GM13977 (cell line): Measurements from ENCODE around the gene CLMP.

Experiments used
- DNase-seq: peaks from one replicate; pipeline ENCODE4 v3.0.0; 2012; ENCODE audit warnings: low spot score
- in situ Hi-C: fragments of 300-500 bp; cut with MboI; formaldehyde crosslinking; loops from one replicate; pipeline ENCODE4 v1.12.0; 2022; ENCODE audit warnings: low sequenced_read_pairs, low pct_unique_long_range_greater_than_20kb, mixed read lengths, inconsistent platforms; ENCODE audit not compliant: unreplicated experiment
- TF ChIP-seq, protein P1 (sequence below): IDR thresholded peaks from 2 replicates; pipeline ENCODE4 v1.5.1; 2012; ENCODE audit warnings: mild to moderate bottlenecking, control low read depth; ENCODE audit not compliant: insufficient read depth; ENCODE audit errors: extremely low read depth, missing control alignments

CLMP gene

DNA sequence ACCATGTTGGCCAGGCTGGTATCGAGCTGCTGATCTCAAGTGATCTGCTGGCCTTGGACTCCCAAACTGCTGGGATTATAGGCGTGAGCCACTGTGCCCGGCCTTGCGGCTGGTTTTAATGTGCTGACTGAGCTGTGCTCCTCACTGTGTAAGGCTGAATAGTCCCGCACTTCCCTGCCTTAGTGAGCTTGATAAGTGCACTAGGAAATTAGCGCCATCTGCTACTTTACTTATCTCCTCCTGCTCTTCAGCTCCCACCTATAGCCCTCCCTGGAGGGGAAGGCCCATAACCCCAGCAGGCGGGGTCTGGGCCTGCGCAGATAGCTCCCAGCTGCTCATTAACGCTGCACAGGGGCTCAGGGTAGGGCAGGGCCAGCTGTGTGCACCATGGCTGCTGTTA is 49.4 kb downstream of the CLMP start:
- in situ Hi-C loops: no loop called here
- no peak for DNase-seq
- TF ChIP-seq, protein P1, sequence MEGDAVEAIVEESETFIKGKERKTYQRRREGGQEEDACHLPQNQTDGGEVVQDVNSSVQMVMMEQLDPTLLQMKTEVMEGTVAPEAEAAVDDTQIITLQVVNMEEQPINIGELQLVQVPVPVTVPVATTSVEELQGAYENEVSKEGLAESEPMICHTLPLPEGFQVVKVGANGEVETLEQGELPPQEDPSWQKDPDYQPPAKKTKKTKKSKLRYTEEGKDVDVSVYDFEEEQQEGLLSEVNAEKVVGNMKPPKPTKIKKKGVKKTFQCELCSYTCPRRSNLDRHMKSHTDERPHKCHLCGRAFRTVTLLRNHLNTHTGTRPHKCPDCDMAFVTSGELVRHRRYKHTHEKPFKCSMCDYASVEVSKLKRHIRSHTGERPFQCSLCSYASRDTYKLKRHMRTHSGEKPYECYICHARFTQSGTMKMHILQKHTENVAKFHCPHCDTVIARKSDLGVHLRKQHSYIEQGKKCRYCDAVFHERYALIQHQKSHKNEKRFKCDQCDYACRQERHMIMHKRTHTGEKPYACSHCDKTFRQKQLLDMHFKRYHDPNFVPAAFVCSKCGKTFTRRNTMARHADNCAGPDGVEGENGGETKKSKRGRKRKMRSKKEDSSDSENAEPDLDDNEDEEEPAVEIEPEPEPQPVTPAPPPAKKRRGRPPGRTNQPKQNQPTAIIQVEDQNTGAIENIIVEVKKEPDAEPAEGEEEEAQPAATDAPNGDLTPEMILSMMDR: no peak

DNA sequence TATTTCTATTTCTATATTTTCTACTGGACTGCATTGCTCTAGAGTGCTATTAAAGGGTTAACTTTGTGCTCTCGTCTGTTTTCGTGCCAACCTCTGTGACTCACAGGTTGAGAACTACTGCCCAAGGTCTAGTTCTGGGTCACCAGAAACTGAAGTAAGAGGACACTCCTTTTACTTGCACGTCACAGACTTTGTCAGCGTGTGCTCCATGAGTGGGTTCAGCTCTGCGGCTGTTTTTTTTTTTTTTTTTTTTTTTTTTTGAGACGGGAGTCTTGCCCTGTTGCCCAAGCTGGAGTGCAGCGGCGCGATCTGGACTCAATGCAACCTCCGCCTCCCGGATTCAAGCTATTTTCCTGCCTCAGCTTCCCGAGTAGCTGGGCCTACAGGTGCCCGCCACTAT is 49.8 kb downstream of the CLMP start:
- TF ChIP-seq, protein P1: no peak
- in situ Hi-C loops: no loop called here
- DNase-seq: no peak

DNA sequence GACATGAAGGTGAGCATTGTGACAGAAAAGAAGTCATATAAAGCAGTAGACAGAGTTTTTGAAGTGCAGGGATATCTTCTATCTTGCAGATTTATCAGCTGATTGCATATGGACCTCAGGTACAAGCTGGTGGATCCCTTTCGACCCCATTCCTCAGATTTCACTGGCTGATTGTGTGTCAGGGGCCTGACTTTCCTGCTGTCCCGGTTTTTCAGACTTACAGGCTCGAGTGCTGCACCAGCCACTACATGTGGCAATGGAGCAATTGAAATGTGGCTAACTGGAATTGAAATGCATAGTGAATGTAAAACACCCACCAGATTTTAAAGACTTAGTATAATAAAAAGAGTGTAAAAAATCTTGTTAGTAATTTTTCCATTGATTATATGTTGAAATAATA is 50.3 kb downstream of the CLMP start:
- no peak for DNase-seq
- in situ Hi-C loops: no loop called here
- TF ChIP-seq, protein P1: no peak

DNA sequence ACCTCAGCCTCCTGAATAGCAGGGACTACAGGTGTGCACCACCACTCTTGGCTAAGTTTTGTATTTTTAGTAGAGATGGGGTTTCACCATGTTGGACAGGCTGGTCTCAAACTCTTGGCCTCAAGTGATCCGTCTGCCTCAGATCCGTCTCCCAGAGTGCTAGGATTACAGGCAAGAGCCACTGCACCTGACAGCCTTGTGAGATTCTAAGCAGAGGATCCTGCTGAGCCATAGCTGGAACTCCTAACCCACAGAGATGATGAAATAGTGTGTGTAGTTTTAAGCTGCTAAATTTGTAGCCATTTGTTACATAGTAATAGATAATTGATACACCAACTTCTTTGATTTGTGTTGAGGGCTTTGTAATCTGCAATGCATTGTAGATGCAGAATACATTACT is 51.1 kb downstream of the CLMP start:
- TF ChIP-seq, protein P1: no peak

DNA sequence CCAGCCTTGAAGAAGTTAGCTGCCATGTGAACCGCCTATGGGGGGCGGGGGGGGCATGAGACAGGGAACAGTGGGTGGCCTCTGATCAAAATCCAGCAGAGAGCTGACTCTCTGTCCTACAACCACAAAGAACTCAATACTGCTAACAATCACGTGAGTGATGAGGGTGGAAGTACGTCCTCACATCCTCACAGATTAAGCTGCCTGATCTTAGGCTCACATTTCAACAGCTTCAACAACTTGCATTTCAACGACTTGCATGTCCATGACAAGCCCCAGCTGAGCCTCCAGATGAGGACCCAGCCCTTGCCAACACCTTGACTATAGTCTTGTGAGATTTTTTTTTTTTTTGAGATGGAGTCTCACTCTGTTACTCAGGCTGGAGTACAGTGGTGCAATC is 51.6 kb downstream of the CLMP start:
- TF ChIP-seq, protein P1: no peak
- no peak for DNase-seq
- in situ Hi-C loops: no loop called here

More for the DNA sequence above, 51.1 kb downstream of the CLMP start:
- in situ Hi-C loops: no loop called here
- DNase-seq: no peak

DNA sequence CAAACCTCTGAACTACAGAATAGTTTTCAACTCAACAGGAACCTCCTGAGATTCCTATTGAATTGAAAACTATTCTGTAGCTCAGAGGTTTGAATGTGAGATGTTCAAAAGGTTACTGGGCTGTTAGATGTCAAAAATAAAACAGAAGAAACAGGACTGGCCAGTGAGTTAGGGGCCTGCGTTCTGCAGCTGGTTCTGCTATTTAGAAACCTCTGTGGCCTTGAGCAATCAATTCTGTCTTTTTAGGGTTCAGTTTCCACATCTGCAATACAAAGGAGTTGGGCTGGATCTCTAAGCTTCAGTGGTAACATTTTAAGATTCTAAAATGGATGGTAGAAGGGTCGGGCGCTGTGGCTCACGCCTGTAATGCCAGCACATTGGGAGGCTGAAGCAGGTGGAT is 55.8 kb downstream of the CLMP start:
- TF ChIP-seq, protein P1: no peak
- DNase-seq: no peak
- in situ Hi-C loops: no loop called here
